Middle frontal gyrus (tissue), 1 donor: ENCODE data around the gene OR6C3.
"Not testable (repeated sequence)": the region's sequence is repeated elsewhere in the genome, so short reads cannot be mapped to it uniquely, and the experiment has no call there.

Source experiments
- DNase-seq: peaks from one replicate; pipeline ENCODE4 v3.0.0-alpha.2; 2015; ENCODE audit warnings: low spot score; ENCODE audit errors: extremely low spot score

Gene OR6C3

DNA sequence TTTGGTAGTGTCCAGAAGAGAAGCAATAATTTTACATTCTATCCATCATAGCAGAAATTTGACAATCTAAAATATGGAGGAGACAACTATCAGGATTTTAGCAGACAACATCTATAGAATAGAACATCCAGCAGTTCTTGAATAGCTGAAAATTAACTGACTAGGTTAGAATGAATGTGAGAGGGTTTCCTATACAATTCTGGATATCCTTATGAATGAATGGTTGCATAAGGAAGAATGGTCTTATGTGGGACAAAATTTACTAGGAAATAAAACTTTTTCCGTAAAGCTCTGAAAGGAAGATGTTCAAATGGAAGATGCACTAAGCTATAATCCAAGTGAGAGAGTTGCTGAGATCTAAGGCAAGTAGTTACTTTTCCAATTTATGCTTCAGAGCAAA lies at the start of gene OR6C3:
TSS of gene OR6C3 (plus strand) at position 301 of the 400 bp plus-strand sequence. CDS start 955 bp downstream, outside the sequence.
- no peak for DNase-seq

DNA sequence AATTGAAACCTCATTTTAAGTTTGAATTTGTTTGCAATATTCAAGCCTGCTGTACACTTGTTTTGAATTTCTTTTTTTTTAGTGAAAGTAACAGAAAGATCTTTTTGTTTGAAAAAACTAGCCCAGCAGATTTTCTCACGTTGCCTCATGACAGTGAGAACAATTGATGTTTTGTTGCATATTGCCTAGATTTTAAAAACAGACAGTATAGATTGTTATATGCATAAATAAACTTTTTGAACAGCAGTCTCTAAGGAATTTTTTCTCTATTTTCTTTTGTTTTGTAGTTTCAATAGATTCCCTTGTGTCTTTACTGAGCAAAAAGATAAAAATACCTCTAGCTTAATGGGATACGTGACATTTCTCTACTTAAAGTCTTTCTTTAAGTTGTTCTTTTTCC lies 49.6 kb upstream of the OR6C3 start:
- no peak for DNase-seq

DNA sequence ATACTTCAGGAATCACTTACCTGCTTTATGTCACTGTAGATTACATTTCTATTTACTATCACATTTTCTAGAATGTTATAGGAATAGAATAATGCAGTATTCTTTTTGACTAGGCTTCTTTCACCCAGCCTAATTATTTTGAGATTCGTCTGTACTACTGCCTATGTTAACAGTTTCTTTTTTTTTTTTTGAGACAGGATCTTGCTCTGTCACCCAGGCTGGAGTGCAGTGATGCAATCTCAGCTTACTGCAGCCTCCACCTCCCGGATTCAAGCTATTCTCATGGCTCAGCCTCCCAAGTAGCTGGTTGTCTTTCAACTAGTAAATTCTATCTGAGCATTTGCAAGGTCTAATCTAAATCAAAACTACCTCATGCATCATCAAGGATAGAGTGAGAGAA lies 40.5 kb upstream of the OR6C3 start:
- DNase-seq, result no peak

DNA sequence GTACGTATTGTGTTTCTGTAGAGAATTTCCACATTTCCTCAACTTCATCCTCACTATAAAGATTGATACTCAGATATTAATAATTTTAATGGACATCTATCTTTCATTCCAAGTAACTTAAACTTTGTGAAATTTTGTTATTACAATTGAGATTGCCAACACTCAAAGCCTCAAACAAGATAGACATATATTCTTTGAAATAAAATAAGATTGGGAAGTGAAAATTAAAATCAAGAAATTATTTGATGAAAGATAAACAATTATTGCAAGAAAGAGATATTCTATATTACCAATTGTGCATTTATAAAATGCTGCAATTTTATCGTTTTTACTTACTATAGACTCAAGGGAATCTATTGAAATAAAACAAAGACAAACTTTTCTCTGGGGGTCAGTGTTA lies 34.1 kb upstream of the OR6C3 start, which contains the start of gene OR6C6:
TSS of gene OR6C6 (minus strand) at position 101 of the 400 bp plus-strand sequence. CDS start 1,337 bp downstream, outside the sequence.
- no peak for DNase-seq

DNA sequence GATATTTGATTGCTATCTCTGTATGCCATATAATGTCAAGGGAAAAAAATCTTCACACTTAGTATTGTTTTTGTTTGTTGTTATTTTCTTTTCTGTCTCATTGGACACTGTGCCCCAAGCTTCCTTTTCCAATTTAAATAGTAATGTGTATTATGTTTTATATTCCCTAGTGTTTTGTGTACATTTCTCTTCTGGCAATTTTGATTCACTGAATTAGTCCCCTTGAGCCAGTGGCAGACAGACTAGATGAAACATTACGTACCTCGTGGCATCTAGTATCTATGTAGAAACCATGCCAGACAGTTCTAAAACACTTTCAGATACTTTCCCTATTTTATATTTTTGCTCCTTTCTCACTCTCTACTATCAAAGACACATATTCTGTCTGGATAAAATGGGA lies 16.5 kb upstream of the OR6C3 start, which contains the start of gene OR6C1:
TSS of gene OR6C1 (plus strand) at position 301 of the 400 bp plus-strand sequence. CDS start 6,257 bp downstream, outside the sequence.
- no peak for DNase-seq

DNA sequence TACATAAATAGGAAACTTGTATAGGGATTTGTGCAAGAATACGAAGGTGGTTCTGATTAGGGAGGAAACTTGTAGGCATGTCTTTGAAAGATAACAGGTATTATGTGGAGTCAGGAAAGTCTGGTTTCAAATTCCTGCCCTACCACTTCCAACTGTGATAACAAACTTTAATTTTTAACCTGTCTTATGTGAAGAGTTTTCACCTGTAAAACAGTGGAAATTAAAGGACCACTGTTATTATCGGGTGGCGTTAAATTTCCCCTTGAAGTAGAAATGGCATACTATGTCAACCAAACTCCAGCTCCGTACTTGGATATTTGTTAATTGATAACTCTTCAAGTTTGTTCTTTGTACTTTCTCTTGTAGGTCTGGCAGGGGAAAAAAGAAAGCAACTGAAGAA lies 10.3 kb upstream of the OR6C3 start:
- no peak for DNase-seq

DNA sequence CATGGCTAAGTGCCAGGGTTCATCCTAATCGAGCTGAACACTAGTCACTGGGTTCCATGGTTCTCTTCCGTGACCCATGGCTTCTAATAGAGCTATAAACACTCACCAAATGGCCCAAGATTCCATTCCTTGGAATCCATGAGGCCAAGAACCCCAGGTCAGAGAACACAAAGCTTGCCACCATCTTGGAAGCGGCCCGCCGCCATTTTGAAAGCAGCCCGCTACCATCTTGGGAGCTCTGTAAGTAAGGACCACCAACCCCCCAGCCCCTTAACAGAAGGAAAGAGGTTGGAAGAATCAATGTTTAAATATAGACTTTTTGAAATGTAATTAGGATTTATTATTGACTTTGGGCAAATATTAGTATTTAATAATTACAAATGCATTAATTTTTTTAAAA lies 4.7 kb upstream of the OR6C3 start:
- DNase-seq, result not testable (repeated sequence)

DNA sequence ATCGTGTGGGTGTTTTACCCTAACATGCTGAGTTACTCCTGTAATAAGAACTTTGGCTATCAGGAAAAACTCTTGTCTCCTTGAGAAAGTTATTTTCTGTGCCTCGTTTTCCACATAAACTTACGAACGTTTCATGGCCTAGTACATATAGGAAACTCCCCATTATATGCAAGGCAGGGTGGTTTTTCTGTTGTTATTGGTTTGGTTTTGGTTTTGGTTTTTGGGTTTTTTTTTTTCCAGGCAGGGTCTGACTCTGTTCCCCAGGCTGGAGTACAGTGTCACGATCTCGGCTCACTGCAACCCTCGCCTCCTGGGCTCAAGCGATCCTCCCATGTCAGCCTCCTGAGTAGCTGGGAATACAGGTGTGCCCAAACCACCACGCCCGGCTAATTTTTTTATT lies 5.5 kb downstream of the OR6C3 start:
- no peak for DNase-seq

DNA sequence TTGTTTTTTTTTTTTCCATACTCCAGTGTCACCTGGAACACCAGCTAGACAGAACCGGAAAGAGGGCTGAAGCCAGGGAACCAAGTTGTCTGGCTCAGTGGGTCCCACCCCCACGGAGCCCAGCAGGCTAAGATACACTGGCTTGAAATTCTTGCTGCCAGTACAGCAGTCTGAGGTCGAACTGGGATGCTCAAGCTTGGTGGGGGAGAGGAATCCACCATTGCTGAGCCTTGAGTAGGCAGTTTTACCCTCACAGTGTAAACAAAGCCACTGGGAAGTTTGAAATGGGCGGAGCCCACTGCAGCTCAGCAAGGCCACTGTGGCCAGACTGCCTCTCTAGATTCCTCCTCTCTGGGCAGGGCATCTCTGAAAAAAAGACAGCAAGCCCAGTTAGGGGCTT lies 24.8 kb downstream of the OR6C3 start:
- not testable (repeated sequence) for DNase-seq

DNA sequence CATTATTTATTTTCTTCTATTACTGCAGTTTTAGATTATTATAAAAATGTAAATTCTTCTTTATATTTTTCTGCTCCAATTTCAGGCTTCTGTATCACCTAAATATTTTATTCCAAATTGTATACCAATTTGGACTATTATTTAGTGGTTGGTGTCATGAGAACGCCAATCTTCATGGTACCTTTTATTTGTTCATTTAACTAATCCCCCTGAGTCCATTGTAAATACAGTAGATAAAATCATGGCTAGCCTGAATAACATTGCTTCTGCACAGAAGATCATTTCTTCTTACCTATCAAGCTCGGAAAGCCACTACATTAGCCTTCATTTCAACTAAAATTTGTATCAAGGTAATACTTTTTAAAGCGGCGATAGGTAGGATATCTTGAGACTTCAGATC lies 32.1 kb downstream of the OR6C3 start, which contains the start of gene OR6C75:
TSS of gene OR6C75 (plus strand) at position 301 of the 400 bp plus-strand sequence. CDS start 2,136 bp downstream, outside the sequence.
- no peak for DNase-seq

DNA sequence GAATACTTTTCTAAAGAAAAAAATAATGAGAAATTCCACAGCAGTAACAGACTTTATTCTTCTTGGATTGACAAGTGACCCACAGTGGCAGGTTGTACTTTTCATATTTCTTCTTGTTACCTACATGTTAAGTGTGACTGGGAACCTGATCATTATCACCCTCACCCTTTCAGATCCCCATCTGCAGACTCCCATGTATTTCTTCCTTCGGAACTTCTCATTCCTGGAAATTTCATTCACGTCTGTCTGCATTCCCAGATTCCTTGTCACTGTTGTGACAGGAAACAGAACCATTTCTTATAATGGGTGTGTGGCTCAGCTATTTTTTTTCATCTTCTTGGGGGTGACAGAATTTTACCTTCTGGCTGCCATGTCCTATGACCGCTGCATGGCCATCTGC lies 34.5 kb downstream of the OR6C3 start:
- no peak for DNase-seq

DNA sequence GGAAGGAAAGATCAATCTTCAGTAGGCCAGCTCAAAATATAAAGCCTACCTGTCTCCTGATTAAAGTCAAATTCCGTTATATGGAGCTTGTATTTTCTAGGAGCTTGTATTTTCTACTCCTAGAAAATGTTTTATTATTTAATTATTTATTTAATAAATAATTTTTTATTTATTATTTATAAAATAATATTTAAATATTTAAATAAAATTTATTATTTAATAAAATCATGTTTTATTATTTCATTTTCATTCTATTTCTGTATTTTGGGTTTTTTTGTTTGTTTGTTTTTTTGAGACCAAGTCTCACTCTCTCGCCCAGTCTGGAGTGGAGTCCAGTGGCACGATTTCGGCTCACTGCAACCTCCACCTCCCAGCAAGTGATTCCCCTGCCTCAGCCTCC lies 42.0 kb downstream of the OR6C3 start:
- no peak for DNase-seq
